Activated CD4-positive, alpha-beta T cell treated with anti-CD3 and anti-CD28 coated beads for 36 hours (primary cell): ENCODE measurements around the gene PCSK2. TPM values are rescaled to one million over a fixed set of nuclear protein-coding genes. Genes with fewer than 3 reads are reported as not detected.

Experiments
- ATAC-seq: fragments of 200-7000 bp; cut with Tn5 transposase; one replicate; pipeline ENCODE4 v1.10.0; 2021; ENCODE audit warnings: mild to moderate bottlenecking, moderate library complexity
- CTCF ChIA-PET: fragments of 350-600 bp; sonication (Branson Sonifier 250); formaldehyde crosslinking; loops from one replicate; lab custom pipeline; 2021; ENCODE audit warnings: antibody characterized with exemption; lab: Charles Lee
- POLR2A ChIA-PET: fragments of 350-600 bp; sonication (Branson Sonifier 250); formaldehyde crosslinking; loops from one replicate; lab custom pipeline; 2021; ENCODE audit warnings: antibody characterized with exemption, inconsistent platforms; lab: Charles Lee
- DNase-seq: peaks from one replicate; pipeline ENCODE4 v3.0.0-alpha.2; 2020
- H3K27ac Mint-ChIP-seq: one replicate; pipeline ENCODE4 v1.8.0; 2021; ENCODE audit warnings: mixed read lengths
- H3K27me3 Mint-ChIP-seq: one replicate; pipeline ENCODE4 v1.8.0; 2021; ENCODE audit warnings: mixed read lengths
- H3K36me3 Mint-ChIP-seq: one replicate; pipeline ENCODE4 v1.8.0; 2021; ENCODE audit warnings: low read depth, mixed read lengths
- H3K4me1 Mint-ChIP-seq: one replicate; pipeline ENCODE4 v1.8.0; 2021; ENCODE audit warnings: mixed read lengths
- H3K4me3 Mint-ChIP-seq: one replicate; pipeline ENCODE4 v1.8.0; 2021; ENCODE audit warnings: mild to moderate bottlenecking, moderate library complexity, mixed read lengths
- H3K9me3 Mint-ChIP-seq: one replicate; pipeline ENCODE4 v1.8.0; 2021; ENCODE audit warnings: low read depth, mixed read lengths
- intact Hi-C, 2 experiments: fragments of 100-400 bp; cut with DNase I in 1 of 2; cut with micrococcal nuclease in 1 of 2; formaldehyde crosslinking; loops; one replicate each; pipeline versions ENCODE4 v1.14.2 to v1.15.1; 2022 to 2024; cut with DNase I, micrococcal nuclease
- total RNA-seq, 2 experiments: library from RNA; stranded (reverse); gene quantifications; one replicate each; pipeline ENCODE4 v1.2.3, GENCODE V29; 2021

PCSK2 gene
- total RNA-seq, 2 experiments from 2014 or later, result not detected

DNA sequence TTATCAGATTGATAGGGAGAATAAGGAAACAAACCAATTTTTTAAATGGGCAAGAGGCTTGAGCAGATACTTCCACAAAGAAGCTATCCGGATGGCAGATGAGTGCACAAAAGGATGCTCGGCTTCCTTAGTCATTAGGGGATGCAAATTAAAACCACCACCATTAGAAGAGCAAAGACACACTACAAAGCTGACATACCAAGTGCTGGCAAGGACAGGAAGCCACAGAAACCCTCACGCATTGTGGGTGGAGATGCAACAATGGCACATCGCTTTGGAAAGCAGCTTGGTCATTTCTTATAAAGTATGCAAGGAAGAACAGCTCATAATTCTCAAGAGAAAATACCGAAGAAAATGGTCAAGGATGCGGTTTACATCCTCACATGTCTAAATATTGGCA is 284.6 kb downstream of the PCSK2 start:
- peak; percentile 50 for DNase-seq
- H3K27ac Mint-ChIP-seq, result no peak overlapping the region
- ChIA-PET CTCF (no interaction called here), POLR2A (interaction anchor here (0.6 kb wide), 1 partner anchor 525 kb away, joined by 8 read pairs; no protein-coding TSS in a partner anchor)
- H3K36me3 Mint-ChIP-seq, result no peaks in the 10 kb centered on the region
- H3K27me3 Mint-ChIP-seq, result no peaks in the 10 kb centered on the region
- no peaks in the 10 kb centered on the region for H3K9me3 Mint-ChIP-seq
- peaks cover 8% of the 10 kb centered on the region for H3K4me1 Mint-ChIP-seq
- no peak overlapping the region for H3K4me3 Mint-ChIP-seq
- intact Hi-C loops, result no loop called here
- peak; percentile 75 for ATAC-seq

DNA sequence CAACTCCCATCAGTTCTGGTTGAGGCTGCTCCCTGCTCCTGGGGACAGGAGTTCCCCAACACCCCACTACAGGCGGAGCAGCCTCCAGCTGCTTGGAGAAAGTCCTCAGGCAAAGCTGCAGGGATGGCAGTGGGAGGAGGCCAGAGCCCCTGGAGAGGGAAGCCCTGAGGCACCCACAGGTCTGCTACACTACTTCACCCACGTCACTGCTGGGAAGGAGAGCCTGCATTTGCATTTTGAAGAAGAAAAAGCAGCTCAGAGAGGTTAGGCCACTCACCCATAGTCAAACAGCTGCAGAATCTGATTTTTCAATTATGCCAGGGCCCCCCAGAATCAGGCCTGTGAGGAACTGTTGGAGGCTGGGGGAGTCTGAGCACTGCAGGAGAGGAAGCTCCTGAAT is 287.1 kb downstream of the PCSK2 start:
- Mint-ChIP-seq H3K4me1 (peaks cover 8% of the 10 kb centered on the region), H3K27me3 (no peaks in the 10 kb centered on the region), H3K27ac (no peak overlapping the region), H3K4me3 (no peak overlapping the region), H3K36me3 (no peaks in the 10 kb centered on the region), H3K9me3 (no peaks in the 10 kb centered on the region)
- ChIA-PET POLR2A (no interaction called here), CTCF (interaction anchor here (0.6 to 2.9 kb wide), 5 partner anchors 9 to 382 kb away, joined by 3 to 15 read pairs (median 3); partner anchors contain the start of gene BFSP1)
- intact Hi-C loops, result no loop called here
- no peak for ATAC-seq
- DNase-seq, result no peak

DNA sequence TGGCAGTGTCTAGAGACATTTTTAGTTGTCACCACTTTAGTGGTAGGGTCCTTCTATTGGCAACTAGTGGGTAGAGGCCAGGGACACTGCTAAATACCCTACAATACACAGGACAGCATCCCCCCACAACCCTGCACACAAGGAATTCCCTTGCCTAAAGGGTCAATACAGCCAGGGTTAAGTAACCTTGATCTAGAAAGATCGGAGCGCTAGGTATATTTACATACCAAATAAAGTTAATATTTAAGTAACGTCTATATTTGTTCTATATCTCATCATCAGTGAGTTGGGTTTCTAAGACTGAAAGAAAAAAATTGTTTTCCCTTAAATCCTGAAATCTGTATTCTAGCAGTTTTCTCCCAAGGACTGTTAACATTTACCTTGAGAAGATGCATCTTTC is 288.2 kb downstream of the PCSK2 start:
- no peak for ATAC-seq
- intact Hi-C loops, result no loop called here
- Mint-ChIP-seq H3K27me3 (no peaks in the 10 kb centered on the region), H3K4me3 (no peak overlapping the region), H3K36me3 (no peaks in the 10 kb centered on the region), H3K27ac (no peak overlapping the region), H3K9me3 (no peaks in the 10 kb centered on the region), H3K4me1 (peaks cover 8% of the 10 kb centered on the region)
- ChIA-PET POLR2A (no interaction called here), CTCF (interaction anchor here (0.6 to 2.9 kb wide), 3 partner anchors 10 to 12 kb away, joined by 3 to 15 read pairs (median 4); no protein-coding TSS in a partner anchor)
- no peak for DNase-seq

DNA sequence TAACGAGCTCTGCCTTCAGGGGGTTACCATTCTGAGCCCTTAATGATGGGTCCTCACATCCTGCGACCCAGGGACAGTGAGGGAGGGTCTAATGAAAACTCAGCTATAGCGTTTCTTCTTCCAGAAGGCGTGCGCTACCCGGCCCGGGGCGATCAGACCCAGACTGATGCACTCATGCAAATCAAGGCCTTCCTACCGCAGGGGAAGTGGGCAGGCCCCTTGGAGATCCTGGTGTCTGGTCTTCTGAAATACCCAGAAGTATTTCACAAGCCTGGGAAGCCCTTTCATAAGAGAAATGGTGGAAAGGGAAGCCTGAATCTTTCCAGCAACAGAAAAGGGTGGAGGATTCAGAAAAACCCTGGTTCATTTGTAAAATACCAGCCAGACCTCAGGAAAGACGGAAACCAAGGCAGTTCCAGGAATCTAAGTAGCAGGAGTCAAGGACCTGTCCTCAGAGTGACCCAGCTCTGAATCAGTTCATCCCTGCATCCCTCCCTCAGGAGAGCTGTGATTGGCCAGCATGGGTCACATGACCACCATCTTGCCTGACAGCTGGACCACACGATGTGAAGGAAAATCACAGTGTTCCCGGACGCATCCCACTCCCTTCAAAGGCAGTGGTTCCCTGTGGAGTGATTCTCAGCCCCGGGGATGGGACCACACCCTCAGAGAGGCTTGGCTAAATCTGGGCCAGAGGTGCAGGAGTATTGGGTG is 291.7 kb downstream of the PCSK2 start:
- Mint-ChIP-seq H3K36me3 (no peaks in the 10 kb centered on the region), H3K4me3 (no peak overlapping the region), H3K9me3 (no peaks in the 10 kb centered on the region), H3K27me3 (no peaks in the 10 kb centered on the region), H3K4me1 (peaks cover 3% of the 10 kb centered on the region), H3K27ac (no peak overlapping the region)
- ChIA-PET POLR2A (no interaction called here), CTCF (interaction anchor here (0.6 to 1.3 kb wide), 2 partner anchors 25 to 146 kb away, joined by 3 to 5 read pairs; no protein-coding TSS in a partner anchor)
- no peak for ATAC-seq
- intact Hi-C loops, result no loop called here
- peak; percentile 24 for DNase-seq

DNA sequence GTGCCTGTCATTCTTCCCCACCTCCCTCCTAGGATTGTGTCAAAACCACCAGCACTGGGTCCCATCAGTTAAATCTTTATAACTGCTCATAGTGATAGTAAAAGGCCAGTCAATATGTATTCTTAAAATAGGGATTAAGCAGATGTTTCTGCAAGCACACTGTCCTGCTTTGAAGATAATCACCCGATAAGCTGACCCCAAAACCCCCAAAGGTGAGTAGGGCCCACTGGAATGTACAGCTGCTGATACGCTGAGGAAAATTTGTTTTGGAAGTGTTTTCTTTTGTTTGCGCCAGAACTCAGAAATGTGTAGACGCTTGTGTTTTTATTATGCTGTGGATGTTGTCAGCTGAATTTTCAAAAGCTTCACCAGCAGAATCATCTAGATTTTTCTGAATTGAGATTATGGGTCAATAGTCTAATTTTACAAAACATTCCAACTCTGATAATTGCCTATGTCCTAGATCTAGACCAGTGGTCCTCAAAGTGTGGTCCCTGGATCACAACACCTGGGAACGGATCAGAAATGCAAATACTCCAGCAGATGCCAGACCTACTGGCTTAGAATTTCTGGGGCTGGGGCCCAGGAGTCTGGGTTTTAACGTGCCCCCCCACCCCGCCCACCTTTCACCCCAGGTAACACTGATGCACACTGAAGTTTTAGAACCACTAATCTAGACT is 292.9 kb downstream of the PCSK2 start:
- H3K9me3 Mint-ChIP-seq, result no peaks in the 10 kb centered on the region
- ATAC-seq (no peak), DNase-seq (no peak)
- peaks cover 3% of the 10 kb centered on the region for H3K4me1 Mint-ChIP-seq
- ChIA-PET POLR2A (no interaction called here), CTCF (interaction anchor here (0.6 to 1.4 kb wide), 4 partner anchors 13 to 581 kb away, joined by 3 read pairs; no protein-coding TSS in a partner anchor)
- no peaks in the 10 kb centered on the region for H3K36me3 Mint-ChIP-seq
- no peaks in the 10 kb centered on the region for H3K27me3 Mint-ChIP-seq
- intact Hi-C loops, result no loop called here
- H3K27ac Mint-ChIP-seq, result no peak overlapping the region
- no peak overlapping the region for H3K4me3 Mint-ChIP-seq

DNA sequence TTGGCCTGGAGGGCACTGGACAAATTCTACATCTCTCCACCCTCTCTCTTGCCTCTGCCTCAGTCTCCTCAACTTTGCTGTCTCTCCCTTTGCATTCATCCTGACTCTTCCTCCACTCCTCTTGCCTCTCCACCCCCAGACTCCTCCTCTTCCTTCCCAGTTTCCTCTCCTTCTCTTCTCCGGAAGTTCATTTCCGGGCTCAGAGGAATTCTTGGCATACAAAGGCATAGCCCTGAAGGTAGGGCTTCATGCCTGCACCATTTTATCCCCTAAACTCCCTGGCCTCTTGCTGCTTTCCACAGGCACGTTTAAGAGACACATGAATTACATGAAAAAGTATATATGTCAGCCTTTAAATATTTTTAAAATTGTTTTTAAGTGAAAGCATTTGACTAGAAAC is 293.7 kb downstream of the PCSK2 start:
- DNase-seq, result no peak
- Mint-ChIP-seq H3K4me1 (peaks cover 3% of the 10 kb centered on the region), H3K27me3 (no peaks in the 10 kb centered on the region), H3K27ac (no peak overlapping the region), H3K4me3 (no peak overlapping the region), H3K36me3 (no peaks in the 10 kb centered on the region), H3K9me3 (no peaks in the 10 kb centered on the region)
- ChIA-PET CTCF (interaction anchor here (0.6 to 1.4 kb wide), 2 partner anchors 14 to 65 kb away, joined by 3 read pairs; no protein-coding TSS in a partner anchor), POLR2A (no interaction called here)
- intact Hi-C loops, result no loop called here
- no peak for ATAC-seq

DNA sequence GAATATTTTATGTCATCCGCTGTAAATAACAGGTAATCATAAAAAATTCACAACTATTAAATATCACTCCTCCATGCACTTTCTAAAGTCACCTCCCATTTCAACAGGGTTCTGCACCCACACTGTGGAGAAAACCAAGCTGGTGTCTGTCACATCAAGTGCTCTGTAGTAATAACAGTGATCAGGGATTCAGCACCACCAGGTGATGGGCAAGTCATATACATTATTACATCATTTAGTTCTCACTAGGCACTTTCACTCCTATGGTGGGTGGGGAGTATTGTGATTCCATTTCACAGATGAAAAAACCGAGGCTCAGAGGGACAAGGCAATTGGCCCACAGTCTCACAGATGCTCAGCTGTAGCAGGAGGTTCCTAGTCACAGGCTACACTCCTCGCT is 295.7 kb downstream of the PCSK2 start:
- H3K27me3 Mint-ChIP-seq, result no peaks in the 10 kb centered on the region
- H3K4me3 Mint-ChIP-seq, result no peak overlapping the region
- CTCF ChIA-PET, result interaction anchor here (1.1 kb wide), 1 partner anchor 655 kb away, joined by 4 read pairs; no protein-coding TSS in a partner anchor
- H3K4me1 Mint-ChIP-seq, result peaks cover 3% of the 10 kb centered on the region
- H3K27ac Mint-ChIP-seq, result no peak overlapping the region
- intact Hi-C loops, result no loop called here
- no peak for ATAC-seq
- DNase-seq, result no peak
- POLR2A ChIA-PET, result no interaction called here
- H3K9me3 Mint-ChIP-seq, result no peaks in the 10 kb centered on the region
- H3K36me3 Mint-ChIP-seq, result no peaks in the 10 kb centered on the region

DNA sequence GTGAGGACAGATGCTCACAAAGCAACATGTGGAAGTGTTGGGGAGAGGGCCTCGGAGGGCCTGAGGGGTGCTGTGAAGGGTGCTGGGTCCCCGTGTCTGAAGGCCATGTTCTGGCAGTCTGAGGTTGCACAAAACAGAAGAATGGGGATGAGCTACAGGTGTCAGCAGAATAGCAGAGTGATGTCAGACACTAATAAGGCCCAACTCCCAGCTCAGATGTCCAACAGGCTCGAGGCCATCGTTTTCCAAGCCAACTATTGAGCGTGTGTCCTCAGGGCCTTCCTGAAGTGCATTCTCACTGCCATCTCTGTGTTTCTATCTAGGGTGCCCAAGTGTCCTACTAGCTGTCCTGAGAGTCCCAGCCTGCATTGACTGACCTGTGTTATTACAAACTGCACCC is 296.5 kb downstream of the PCSK2 start:
- ATAC-seq, result no peak
- POLR2A ChIA-PET, result no interaction called here
- Mint-ChIP-seq H3K27ac (no peak overlapping the region), H3K9me3 (no peaks in the 10 kb centered on the region), H3K4me1 (peaks cover 3% of the 10 kb centered on the region), H3K4me3 (no peak overlapping the region), H3K36me3 (no peaks in the 10 kb centered on the region), H3K27me3 (no peaks in the 10 kb centered on the region)
- CTCF ChIA-PET, result interaction anchor here (0.6 to 1.1 kb wide), 2 partner anchors 415 to 654 kb away, joined by 3 to 4 read pairs; no protein-coding TSS in a partner anchor
- DNase-seq, result no peak
- intact Hi-C loops, result no loop called here

DNA sequence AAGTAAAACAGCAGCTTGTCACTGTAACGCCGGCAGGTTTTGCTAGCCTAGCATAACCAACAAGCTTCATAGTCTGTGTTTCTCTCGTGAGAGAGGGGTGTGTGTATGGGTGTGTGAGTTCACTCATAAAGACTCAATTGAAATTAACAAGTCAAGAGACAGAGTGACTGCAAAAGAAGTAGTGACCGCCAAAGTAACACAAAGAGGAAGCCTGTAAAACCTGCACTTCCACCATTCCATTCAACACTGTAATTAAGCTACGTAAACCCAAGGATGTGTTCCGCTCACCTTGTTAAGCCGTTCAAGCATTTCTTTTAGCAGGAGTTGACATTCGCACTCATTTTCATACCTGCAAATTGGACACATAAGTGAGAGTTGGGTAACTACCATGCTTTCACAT is 297.7 kb downstream of the PCSK2 start:
- Mint-ChIP-seq H3K4me1 (peaks cover 3% of the 10 kb centered on the region), H3K27ac (no peak overlapping the region), H3K4me3 (no peak overlapping the region), H3K27me3 (peaks cover 3% of the 10 kb centered on the region), H3K36me3 (no peaks in the 10 kb centered on the region), H3K9me3 (no peaks in the 10 kb centered on the region)
- ChIA-PET CTCF (no interaction called here), POLR2A (no interaction called here)
- no peak for DNase-seq
- intact Hi-C loops, result no loop called here
- no peak for ATAC-seq

DNA sequence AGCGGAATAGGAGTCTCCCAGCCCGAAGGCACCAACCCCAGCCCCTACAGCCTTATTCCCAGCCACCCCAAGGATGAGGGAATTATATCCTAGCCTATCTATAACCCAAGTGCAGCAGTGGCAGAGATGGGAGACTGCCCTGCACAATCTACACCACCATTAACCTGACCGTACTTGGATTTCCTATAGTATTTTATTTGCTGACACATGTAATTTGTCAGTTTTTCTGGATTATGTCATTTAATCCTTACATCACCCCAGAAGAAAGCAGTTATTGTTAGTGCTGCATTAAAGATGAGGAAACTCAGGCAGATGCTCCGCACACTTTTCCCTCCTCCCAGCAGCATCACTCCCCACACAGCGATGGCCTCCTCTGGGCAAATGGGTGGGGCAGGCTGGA is 298.3 kb downstream of the PCSK2 start:
- intact Hi-C loops, result no loop called here
- Mint-ChIP-seq H3K4me3 (no peak overlapping the region), H3K27ac (no peak overlapping the region), H3K4me1 (peaks cover 3% of the 10 kb centered on the region), H3K27me3 (peaks cover 5% of the 10 kb centered on the region), H3K36me3 (no peaks in the 10 kb centered on the region), H3K9me3 (no peaks in the 10 kb centered on the region)
- no peak for DNase-seq
- no peak for ATAC-seq
- CTCF ChIA-PET, result interaction anchor here (0.6 kb wide), 1 partner anchor 10 kb away, joined by 3 read pairs; no protein-coding TSS in a partner anchor
- POLR2A ChIA-PET, result no interaction called here

DNA sequence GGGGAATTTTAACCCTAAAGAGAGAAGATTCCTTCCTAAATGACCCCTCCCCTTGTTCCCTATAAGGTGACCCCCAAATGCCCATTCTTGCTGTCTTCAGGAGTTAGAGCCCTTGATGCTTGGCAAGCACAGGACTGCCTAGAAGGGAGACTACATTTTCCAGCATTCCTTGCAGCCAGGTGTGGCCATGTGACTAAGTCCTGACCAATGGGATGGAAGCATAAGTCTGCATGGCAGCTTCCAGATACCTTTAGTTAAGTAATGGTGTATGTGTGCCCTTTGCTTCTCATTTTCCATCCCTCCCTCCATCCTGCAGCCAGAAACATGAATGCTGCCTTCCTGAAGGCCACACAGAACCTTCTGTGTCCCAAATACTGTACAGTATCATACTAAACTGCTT is 298.8 kb downstream of the PCSK2 start:
- H3K4me1 Mint-ChIP-seq, result peaks cover 4% of the 10 kb centered on the region
- ATAC-seq (peak; percentile 93), DNase-seq (peak; percentile 37)
- no peak overlapping the region for H3K27ac Mint-ChIP-seq
- intact Hi-C loops, result no loop called here
- ChIA-PET CTCF (interaction anchor here (0.6 kb wide), 1 partner anchor 11 kb away, joined by 3 read pairs; no protein-coding TSS in a partner anchor), POLR2A (no interaction called here)
- no peaks in the 10 kb centered on the region for H3K36me3 Mint-ChIP-seq
- peaks cover 8% of the 10 kb centered on the region for H3K27me3 Mint-ChIP-seq
- H3K4me3 Mint-ChIP-seq, result no peak overlapping the region
- no peaks in the 10 kb centered on the region for H3K9me3 Mint-ChIP-seq
